GM12872 (cell line): Measurements from ENCODE around the gene EMC8.

Experiments used
- TF ChIP-seq, protein P1 (sequence below): IDR thresholded peaks from 3 replicates; pipeline ENCODE4 v1.5.1; 2011; ENCODE audit warnings: low read depth, mild to moderate bottlenecking, low read length, moderate library complexity; ENCODE audit not compliant: insufficient read depth

Gene EMC8

DNA sequence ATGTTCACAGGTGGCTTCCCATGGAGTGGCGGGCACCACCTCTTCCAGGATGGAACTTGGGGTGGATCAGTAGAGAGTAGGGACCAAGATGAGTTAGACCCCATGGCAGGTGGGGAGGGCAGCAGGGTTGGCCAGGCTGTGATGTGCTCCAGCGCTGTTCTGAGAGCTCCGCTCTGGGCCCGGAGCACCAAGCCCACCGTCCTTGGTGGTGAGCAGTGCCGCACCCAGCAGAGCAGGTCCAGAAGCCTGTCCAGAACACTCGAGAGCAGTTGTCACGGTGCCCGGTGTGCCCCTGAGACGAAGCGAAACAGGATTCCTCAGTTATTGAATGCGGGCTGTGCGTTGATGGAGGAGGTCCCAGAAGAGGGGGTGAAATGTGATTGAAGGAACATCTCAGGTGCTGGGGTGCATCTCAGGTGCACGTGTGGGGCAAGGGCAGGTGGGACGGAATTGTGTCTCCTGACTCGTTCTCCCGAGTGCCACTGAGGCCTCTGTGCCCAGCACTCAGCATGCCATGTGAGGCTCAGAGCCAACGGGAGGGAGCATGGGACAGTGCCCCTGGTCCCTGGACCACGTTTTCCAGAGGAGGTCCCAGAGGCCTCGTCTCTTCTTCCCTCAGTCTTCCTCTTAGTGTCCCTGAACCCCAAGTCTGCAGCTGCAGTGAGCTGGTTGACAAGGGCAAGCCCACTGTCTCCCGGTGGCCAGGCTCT, 39.7 kb upstream of the EMC8 start:
- TF ChIP-seq, protein P1, sequence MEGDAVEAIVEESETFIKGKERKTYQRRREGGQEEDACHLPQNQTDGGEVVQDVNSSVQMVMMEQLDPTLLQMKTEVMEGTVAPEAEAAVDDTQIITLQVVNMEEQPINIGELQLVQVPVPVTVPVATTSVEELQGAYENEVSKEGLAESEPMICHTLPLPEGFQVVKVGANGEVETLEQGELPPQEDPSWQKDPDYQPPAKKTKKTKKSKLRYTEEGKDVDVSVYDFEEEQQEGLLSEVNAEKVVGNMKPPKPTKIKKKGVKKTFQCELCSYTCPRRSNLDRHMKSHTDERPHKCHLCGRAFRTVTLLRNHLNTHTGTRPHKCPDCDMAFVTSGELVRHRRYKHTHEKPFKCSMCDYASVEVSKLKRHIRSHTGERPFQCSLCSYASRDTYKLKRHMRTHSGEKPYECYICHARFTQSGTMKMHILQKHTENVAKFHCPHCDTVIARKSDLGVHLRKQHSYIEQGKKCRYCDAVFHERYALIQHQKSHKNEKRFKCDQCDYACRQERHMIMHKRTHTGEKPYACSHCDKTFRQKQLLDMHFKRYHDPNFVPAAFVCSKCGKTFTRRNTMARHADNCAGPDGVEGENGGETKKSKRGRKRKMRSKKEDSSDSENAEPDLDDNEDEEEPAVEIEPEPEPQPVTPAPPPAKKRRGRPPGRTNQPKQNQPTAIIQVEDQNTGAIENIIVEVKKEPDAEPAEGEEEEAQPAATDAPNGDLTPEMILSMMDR, result no peak

DNA sequence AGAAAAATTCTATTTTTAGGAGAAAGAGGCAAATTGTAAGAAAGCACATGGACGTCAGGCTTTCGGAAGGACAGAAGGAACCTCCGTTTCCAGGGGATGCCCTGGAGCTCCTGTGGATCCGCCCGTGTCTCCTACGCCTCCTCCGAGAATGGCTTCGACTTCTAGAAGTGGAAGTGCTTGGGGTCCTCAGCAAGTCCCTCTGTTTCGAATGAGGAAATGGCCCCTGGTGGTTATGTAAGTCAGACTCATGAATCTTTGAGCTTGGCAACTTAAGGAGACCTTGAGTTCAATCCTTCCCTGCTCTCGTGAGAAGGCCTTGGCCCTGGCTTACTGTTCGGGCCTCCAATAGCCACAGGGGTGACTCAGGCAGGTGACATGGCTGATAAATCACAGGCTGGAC, 39.0 kb upstream of the EMC8 start:
- TF ChIP-seq, protein P1, result no peak

DNA sequence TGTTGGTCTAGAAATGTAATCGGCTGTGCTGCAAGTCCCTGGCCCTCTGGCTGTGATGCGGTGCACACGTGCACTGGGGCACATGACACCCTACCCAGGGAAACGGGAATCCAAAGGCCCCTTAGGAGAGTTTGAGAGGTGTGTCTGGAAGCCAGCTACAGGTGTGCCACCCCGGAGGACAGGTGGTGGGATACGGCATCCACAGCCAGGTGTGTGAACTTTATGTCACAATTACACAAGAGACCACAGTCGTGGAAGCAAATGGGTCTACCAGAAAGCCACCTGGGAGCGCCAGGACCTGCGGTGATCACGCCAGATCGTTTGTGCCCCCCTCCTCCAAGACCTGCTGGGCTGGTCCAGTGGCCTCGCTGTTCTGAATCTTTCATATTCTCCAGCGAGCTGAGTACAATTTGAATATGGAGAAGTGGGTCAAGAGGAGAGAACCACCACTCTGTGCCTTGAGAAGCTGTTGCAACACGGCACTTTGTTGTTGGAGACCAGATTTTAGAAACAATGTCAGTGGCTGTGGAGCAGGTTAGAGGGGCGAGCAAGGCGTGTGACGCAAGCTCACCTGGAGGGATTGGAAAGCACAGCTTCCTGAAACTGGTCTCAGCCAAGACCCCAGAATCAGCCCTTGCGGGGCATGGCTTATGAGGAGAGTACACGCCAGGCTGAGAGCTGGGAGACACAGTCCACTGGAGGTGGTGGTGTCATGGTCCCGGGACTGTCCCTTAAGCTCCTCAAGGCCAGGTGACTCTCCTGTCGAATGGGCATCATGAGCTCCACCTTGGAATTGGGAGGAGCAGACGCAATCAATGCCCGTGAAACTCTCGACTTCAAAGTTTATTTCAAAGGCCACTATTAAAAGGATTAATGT, 37.6 kb upstream of the EMC8 start:
- TF ChIP-seq, protein P1, result no peak

DNA sequence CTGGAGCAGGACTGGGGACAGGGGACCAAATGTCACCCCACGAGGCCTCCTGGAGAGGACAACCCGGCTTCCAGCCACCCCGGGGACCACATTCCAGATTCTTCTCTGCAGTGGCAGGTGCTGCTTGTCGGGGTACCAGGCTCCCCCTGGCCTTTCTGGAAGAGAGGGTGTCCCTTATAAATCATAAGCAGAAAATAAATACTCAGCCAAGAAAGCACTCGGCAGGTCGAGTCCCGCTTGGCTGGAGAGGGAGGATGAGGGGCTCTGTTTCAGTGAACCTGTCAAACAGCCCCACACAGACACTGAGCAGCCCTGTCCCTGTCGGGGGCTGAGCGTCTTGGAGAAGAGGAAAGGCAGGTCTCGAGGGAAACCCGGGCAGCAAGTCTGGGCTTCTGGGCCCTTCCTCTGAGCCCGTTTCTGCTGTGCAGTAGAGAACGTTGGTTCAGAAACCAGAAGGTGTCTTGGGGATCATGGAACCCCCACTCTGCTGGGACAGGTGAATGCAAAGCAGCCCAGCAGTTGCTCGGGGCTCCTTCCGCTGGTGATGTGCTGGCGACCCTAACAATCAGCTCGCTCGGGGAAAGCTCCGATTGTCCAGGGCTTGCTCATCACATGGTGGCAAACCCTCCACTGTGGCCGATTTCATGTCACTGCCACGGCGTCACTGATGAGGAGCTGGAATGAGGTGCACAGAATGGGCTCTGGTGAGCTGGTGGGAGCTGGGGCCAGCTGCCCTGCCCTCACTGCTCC, 36.8 kb upstream of the EMC8 start:
- TF ChIP-seq, protein P1, result no peak

DNA sequence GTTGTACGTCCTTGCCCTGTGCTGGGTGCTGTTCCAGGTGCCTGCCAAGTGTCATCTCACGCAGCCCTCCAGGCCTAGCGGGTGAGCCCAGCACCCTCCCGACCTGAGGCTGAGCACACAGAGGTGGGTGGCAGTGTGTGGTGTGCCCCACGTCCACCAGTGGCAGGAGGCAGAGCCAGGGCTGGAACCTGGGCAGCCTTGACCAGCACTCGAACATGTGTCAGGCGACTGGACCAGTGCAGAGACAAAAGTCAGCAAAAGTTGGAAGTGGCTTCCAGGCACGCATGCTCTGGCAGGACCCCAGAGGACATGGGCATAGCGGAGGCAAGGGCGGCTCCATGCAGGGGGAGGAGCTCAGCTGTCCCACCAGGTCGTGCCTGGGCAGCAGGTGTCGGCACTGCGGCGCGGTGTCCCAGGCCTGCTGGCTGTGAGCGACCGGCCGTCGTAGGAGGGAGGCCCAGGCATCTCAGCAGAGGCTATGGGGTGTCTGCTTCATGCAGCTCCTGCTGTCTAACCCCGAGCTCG, 35.9 kb upstream of the EMC8 start:
- TF ChIP-seq, protein P1, result no peak

DNA sequence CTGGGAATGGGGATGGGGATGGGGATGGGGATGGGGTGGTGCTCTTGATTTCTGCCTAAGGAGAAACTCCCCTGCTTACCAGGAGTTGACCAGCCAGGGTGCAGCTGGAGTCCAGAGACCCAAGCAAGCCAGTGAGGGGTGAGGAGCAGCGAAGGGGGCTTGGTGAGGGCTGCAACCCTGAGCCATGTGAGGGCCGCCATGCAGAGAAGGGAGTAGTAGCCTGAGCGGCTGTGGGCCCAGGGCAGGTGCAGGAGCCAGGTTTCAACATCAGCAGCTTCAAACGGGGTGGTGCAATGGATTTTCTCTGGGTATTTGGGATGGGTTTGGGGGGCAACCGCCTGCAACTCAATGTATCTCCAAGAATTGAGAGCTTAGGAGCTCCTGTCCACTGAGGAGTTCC, 35.4 kb upstream of the EMC8 start:
- TF ChIP-seq, protein P1, result no peak

DNA sequence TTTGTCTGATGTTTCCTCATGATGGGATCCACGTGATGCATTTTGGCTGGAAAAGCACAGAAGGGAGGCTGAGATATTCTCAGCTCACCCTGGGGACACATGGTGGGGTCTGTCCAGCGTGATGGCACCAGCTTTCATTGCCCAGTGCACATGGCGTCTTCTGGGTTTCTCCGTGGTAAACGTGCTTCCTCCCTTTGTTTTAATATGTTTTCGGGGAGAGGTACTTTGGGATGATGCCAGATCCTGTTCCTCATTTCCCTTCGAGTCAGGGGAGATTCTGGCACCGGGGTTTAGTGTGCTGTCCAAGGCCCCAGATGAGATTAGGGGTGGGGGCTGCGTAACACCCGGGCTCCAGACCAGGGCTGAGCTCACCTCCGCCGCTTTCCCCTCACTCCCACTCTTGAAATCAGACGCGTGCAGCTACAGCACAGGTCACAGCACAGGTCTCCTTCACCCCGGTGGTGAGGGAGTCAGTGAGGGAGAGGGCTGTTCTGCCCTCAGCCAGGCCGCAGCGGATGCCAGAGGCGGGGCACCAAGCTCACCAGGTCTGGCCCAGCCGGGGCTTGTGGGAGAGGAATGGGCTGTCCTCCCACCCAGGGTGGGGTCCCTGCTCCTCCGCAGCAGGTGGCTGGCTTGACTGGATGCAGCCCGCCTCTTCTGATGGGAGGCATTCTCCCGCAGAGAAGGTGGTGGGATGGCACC, 34.0 kb upstream of the EMC8 start:
- TF ChIP-seq, protein P1, result no peak
